ENCODE results near the gene MAPK8IP1.

GRCh38 chr11:45876401-45876800, 9.1 kb upstream of the MAPK8IP1 start:
- TF ChIP-seq, protein P1, sequence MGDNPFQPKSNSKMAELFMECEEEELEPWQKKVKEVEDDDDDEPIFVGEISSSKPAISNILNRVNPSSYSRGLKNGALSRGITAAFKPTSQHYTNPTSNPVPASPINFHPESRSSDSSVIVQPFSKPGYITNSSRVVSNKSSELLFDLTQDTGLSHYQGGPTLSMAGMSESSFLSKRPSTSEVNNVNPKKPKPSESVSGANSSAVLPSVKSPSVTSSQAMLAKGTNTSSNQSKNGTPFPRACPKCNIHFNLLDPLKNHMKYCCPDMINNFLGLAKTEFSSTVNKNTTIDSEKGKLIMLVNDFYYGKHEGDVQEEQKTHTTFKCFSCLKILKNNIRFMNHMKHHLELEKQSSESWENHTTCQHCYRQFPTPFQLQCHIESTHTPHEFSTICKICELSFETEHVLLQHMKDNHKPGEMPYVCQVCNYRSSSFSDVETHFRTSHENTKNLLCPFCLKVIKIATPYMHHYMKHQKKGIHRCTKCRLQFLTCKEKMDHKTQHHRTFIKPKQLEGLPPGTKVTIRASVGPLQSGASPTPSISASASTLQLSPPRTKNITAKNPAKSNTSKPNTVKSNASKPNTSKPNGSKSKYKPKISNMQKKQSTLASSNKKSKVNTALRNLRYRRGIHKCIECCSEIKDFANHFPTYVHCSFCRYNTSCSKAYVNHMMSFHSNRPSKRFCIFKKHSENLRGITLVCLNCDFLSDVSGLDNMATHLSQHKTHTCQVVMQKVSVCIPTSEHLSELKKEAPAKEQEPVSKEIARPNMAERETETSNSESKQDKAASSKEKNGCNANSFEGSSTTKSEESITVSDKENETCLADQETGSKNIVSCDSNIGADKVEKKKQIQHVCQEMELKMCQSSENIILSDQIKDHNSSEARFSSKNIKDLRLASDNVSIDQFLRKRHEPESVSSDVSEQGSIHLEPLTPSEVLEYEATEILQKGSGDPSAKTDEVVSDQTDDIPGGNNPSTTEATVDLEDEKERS (tag by site-specific recombination; IDR thresholded peaks at IDR 0.05) = no peak
- TF ChIP-seq, protein P2, sequence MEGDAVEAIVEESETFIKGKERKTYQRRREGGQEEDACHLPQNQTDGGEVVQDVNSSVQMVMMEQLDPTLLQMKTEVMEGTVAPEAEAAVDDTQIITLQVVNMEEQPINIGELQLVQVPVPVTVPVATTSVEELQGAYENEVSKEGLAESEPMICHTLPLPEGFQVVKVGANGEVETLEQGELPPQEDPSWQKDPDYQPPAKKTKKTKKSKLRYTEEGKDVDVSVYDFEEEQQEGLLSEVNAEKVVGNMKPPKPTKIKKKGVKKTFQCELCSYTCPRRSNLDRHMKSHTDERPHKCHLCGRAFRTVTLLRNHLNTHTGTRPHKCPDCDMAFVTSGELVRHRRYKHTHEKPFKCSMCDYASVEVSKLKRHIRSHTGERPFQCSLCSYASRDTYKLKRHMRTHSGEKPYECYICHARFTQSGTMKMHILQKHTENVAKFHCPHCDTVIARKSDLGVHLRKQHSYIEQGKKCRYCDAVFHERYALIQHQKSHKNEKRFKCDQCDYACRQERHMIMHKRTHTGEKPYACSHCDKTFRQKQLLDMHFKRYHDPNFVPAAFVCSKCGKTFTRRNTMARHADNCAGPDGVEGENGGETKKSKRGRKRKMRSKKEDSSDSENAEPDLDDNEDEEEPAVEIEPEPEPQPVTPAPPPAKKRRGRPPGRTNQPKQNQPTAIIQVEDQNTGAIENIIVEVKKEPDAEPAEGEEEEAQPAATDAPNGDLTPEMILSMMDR (tag by site-specific recombination; IDR thresholded peaks at IDR 0.05) = no peak
- TF ChIP-seq ZNF449 (tag by site-specific recombination; IDR thresholded peaks at IDR 0.05) (no peak), ZNF416 (tag by site-specific recombination; IDR thresholded peaks at IDR 0.05) (no peak), KLF9 (tag by site-specific recombination; IDR thresholded peaks at IDR 0.05; ENCODE audit: low read depth) (no peak), ZSCAN4 (tag by site-specific recombination; IDR thresholded peaks at IDR 0.05) (no peak), ZNF792 (tag by site-specific recombination; IDR thresholded peaks at IDR 0.05) (no peak), ZNF571 (tag by site-specific recombination; IDR thresholded peaks at IDR 0.05) (no peak), ZBTB17 (tag by site-specific recombination; IDR thresholded peaks at IDR 0.05) (no peak), ZNF341 (tag by site-specific recombination; IDR thresholded peaks at IDR 0.05; ENCODE audit: low read depth) (no peak), ZNF549 (tag by site-specific recombination; IDR thresholded peaks at IDR 0.05) (no peak), ZNF785 (tag by site-specific recombination; IDR thresholded peaks at IDR 0.05) (no peak)
- TF ChIP-seq, protein P3, sequence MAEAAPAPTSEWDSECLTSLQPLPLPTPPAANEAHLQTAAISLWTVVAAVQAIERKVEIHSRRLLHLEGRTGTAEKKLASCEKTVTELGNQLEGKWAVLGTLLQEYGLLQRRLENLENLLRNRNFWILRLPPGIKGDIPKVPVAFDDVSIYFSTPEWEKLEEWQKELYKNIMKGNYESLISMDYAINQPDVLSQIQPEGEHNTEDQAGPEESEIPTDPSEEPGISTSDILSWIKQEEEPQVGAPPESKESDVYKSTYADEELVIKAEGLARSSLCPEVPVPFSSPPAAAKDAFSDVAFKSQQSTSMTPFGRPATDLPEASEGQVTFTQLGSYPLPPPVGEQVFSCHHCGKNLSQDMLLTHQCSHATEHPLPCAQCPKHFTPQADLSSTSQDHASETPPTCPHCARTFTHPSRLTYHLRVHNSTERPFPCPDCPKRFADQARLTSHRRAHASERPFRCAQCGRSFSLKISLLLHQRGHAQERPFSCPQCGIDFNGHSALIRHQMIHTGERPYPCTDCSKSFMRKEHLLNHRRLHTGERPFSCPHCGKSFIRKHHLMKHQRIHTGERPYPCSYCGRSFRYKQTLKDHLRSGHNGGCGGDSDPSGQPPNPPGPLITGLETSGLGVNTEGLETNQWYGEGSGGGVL (tag by site-specific recombination; IDR thresholded peaks at IDR 0.05) = no peak

Measured in HEK293 (cell line).